GM21529 (cell line): Measurements from ENCODE around the gene KRT79.

Experiments
- ATAC-seq: cut with Tn5 transposase; IDR thresholded peaks from one replicate; pipeline ENCODE4 v1.9.1; 2021; ENCODE audit not compliant: unreplicated experiment

The KRT79 gene

GRCh38 chr12:52792185-52793029, 41.7 kb downstream of the KRT79 start:
- ATAC-seq: no peak

- no peak for ATAC-seq
Observed at GRCh38 chr12:52791271-52792184, 42.6 kb downstream of the KRT79 start.

DNA sequence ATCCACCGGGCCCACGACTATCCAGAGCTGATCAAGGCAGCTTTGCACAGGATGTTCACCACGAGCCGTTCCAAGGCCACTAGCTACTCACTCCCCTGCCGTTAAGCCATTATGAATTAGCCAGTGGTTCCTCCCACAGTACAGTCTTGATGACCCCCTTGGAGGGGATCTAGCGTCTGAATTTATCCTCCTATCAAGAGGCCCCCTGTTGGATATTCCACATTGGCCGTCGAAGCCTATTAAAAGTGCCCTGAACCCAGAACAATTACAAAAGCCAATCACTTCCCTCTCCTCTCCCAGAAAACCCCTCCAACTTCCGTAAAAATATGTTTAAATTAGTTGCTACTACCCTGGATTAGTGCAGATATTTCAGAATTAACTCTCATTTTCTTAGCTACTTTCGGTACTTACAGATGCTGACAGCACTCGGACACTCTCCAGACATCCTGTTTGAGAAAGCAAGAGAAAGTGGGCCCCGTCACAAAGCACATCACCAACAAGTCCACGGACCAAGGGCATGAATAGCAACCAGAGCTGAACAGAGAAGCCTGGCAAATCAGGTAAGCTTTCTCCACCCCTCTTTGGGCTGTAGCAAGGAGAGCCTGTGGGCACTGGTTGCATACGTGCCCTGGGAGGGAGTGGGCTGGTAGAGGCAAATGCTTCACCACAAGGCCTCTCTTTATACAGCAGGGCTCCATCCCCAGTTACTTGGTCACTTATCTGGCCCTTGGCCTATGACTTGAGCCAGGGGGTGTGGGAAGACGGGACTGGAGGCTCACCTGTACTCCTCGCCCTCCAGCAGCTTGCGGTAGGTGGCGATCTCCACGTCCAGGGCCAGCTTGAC, 43.5 kb downstream of the KRT79 start:
- no peak for ATAC-seq

DNA sequence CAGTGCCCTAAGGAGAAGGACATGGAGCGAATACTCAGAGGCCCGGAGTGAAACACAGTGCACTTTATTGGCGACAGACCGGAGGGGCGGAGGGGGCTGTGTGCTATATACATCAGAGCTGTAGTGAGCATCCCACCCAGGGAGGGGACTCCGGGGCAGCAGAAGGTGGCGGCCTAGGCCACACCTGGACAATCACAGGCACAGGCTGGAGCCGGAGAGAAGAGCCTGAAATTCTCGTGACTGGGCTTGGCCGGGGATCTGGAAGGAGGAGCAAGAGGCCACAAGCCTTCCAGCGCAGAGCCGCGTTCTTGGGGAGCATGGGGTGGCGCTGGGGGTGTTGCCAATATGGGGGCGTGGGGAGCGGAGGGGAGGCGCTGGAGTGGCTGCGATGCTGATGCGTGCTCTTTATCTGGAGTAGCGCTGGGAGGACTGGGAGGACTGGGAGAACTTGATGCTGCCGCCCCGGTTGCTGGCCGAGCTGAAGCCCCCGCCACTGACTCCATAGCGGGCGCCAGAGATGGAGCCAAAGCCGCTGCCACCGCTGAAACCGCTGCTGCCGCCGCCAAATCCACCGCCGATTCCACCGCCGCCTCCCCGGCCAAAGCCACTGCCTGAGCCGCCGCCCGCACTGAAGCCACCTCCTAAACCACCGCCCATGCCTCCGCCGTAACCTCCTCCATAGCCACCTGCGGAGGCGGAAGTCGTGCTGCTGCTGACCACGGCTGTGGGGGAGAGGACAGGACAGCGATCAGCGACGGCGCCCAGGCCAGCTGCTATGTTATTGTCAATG, 44.3 kb downstream of the KRT79 start:
- no peak for ATAC-seq

GRCh38 chr12:52788876-52789636, 45.1 kb downstream of the KRT79 start:
- no peak for ATAC-seq

DNA sequence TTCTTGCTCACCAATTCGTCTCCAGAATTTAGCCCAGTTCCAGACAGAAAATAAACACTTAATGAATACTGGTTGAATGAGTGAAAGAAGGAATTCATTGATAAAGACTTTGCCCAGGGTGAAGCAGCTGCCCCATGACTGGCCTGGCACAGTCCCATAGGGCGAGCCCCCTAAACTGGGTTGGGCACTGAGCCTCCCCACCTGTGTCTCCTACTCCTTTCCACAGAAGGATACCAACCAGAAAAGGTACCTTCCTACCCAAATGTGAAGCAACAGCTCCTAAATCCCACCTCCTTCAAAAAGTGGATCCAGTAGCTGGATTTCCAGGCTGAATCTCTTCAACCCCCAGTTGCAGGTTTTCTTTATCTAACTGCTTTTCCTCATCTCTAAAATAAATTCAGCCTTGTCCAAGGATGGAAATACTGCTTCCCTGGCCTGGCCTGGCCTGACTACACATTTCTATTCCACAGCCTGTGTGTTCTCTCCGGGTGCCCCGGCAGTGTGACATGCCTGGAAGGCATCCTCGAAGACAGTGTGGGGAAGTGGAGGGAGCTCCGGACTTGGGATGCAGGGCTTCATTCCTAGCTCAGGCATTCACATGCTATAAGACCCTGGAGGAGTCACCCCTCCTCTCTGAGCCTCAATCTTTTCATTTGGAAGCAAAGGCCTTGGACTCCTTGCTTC, 45.8 kb downstream of the KRT79 start:
- ATAC-seq: no peak

- no peak for ATAC-seq
Observed at GRCh38 chr12:52787324-52788191, 46.6 kb downstream of the KRT79 start.

DNA sequence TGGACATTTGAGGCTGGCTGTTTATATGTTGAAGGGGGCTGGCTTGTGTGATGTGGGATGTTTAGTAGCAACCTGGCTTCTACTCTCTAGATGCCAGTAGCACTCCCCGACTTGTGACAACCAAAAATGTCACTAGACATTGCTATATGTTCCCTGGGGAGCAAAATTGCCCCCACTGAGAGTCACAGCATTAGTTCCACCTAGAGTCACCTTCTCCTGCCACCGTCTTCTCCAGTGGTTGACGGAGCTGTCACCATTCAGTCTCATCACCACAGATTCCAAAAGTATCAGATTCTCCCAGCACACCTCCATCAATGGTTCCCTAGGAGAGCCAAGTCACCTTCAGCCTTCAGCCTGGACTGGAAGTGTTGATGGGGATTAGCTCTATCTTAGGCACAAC, 49.2 kb downstream of the KRT79 start:
- no peak for ATAC-seq

DNA sequence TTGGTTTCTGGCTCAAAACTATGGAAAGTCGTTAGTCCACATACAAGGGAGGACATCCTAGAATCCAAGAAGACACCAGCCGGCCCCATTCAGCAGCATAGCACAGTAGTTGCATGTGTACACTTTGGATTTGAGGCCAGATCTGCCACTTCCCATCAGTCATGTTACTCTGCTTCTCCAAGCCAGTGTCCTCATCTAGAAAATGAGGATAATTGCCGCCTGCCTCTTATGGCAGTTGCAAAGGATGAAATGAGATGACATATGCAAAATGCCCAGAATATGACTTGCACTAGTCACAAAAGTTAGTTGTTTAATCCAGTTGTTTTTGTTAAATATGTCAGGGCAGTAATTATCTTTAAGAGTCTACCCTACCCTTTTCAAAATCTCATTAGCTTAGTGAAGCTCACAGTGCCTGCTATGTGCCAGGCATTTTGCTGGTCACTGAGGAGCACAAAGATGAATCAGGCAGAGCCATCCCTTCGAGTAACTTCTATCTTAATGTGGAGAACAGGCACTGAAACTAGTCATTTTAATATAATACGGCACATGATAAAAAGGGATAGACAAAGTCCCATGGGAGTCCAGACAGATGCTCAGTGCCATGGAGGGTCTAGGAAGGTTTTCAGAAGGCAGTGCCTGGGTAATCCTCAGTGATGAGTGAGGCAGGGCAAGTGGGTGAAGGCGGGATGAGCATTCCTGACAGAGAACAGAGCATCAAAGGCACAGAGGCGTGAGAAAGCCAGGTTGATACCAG, 50.4 kb downstream of the KRT79 start:
- no peak for ATAC-seq

DNA sequence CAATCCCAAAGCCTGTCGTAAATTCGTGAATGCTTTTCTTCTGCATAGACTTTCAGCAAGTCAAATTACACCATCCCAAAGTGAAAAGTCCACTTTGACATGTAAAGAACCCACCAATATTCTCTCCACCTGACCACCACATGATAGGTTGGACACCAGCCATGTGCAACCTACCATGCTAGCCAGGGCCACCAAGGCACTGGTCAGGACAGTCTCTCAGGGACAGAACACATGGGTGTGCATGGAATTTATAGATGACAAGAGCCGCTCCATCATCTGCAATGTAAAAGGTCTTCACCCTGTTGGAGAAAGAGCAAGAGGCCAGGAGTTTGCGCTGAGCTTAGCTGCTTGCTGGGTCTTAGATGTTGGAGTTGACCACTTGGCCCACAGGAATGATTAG, 51.6 kb downstream of the KRT79 start:
- no peak for ATAC-seq

GRCh38 chr12:52781399-52782082, 52.6 kb downstream of the KRT79 start:
- ATAC-seq: no peak

GRCh38 chr12:52779914-52780313, 54.2 kb downstream of the KRT79 start:
- ATAC-seq: no peak

GRCh38 chr12:52778833-52779232, 55.3 kb downstream of the KRT79 start:
- no peak for ATAC-seq

DNA sequence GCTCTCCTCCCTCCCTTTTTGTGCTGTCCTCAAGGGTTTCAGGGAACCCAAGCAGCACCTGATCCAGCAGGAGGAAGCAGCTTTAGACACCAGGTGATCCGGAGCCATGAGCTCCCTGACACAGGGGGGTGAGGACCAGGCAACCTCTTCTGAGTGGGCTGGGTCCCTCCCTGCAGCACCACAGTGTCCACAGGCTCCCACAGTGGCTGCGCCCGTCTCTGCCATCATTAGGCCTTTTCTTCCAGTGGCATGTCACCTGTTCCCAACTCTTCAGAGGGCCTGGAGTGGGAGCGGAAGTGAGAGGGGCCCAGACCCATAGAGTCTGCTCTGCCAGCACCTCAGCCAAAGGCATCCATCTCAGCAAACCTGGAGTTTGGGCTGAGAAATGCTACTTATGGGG, 56.5 kb downstream of the KRT79 start:
- ATAC-seq: no peak

- no peak for ATAC-seq
Observed at GRCh38 chr12:52776913-52777395, 57.2 kb downstream of the KRT79 start, which contains the start of gene KRT76. Gene KRT76 (minus strand): TSS chr12:52777345. CDS start chr12:52777291, 54 bp downstream.

DNA sequence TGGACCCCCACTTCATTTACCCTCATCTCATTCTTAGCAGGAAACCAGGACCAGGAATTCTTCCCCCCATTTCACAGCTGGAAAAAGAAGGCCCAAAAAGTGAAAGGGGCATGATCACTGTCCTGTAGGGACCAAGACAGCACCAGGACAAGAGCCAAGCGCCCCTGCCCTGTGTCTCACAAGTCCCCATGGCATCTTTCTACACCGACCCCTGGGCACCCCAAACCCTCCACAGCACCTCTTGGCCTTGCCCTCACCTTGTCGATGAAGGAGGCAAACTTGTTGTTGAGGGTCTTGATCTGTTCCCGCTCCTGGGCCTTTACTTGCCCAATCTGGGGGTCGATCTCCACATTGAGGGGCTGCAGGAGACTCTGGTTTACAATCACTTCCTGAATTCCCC, 57.7 kb downstream of the KRT79 start:
- no peak for ATAC-seq
